GM12878 (cell line): Measurements from ENCODE around the gene SOCS1. TPM values are rescaled to one million over a fixed set of nuclear protein-coding genes. Genes with fewer than 3 reads are reported as not detected.

Source experiments
- ATAC-seq: fragments of 200-7000 bp; cut with Tn5 transposase; 3 replicates; pipeline ENCODE4 v1.9.1; 2020; ENCODE audit warnings: mild to moderate bottlenecking, moderate library complexity
- BruUV-seq: library from RNA; stranded (reverse); fragments of 400-500 nt; replicated peaks from 2 replicates; lab custom pipeline; 2021; lab: Mats Ljungman, UMichigan
- CTCF ChIA-PET: fragments of 300-600 bp; sonication (Branson Sonifier 250); formaldehyde crosslinking; extraction: SDS; loops from one replicate; lab custom pipeline; 2021; ENCODE audit warnings: inconsistent platforms; lab: Yijun Ruan, JAX
- POLR2A ChIA-PET: fragments of 350-600 bp; formaldehyde crosslinking; extraction: SDS; loops from one replicate; lab custom pipeline; 2021; ENCODE audit warnings: inconsistent platforms; lab: Charles Lee
- RAD21 ChIA-PET: fragments of 300-600 bp; sonication (Branson Sonifier 250); formaldehyde crosslinking; loops from one replicate; lab custom pipeline; 2023; ENCODE audit warnings: antibody characterized with exemption; ENCODE audit not compliant: unreplicated experiment; lab: Charles Lee
- SMC1A ChIA-PET: fragments of 300-600 bp; sonication (Branson Sonifier 250); formaldehyde crosslinking; loops from one replicate; lab custom pipeline; 2023; ENCODE audit not compliant: unreplicated experiment, uncharacterized antibody; lab: Charles Lee
- DNase-seq: peaks from one replicate; pipeline ENCODE4 v3.0.0-alpha.2; 2011; ENCODE audit warnings: low read depth, low spot score
- FAIRE-seq: peaks from 3 replicates; lab custom pipeline; 2011; peaks lifted over from hg19 to GRCh38; lab: Jason Lieb, UNC
- H2AFZ ChIP-seq: 2 replicates; pipeline ENCODE4 v1.6.0; 2011; ENCODE audit warnings: low read depth, low read length, control low read depth; ENCODE audit not compliant: control insufficient read depth
- H3K27ac ChIP-seq: 2 replicates; pipeline ENCODE4 v1.5.1; 2011; ENCODE audit warnings: control low read depth; ENCODE audit not compliant: control insufficient read depth, insufficient read depth
- H3K27me3 ChIP-seq, 2 experiments: replicated peaks in 1 of 2; 2 replicates each; pipeline versions ENCODE4 v1.6.0 to v1.6.1; 2011; ENCODE audit warnings: low read length in 1 of 2; ENCODE audit not compliant: control insufficient read depth in 2 of 2, insufficient read depth in 2 of 2
- H3K36me3 ChIP-seq, 2 experiments: 2 replicates each; pipeline ENCODE4 v1.5.1; 2011; ENCODE audit warnings: low read length in 1 of 2; ENCODE audit not compliant: control insufficient read depth in 2 of 2, insufficient read depth in 2 of 2
- H3K4me1 ChIP-seq: 2 replicates; pipeline ENCODE4 v1.6.1; 2011; ENCODE audit warnings: mild to moderate bottlenecking, low read length, moderate library complexity, mixed read lengths; ENCODE audit not compliant: control insufficient read depth, insufficient read depth
- H3K4me2 ChIP-seq: 2 replicates; pipeline ENCODE4 v1.6.0; 2011; ENCODE audit warnings: control low read depth; ENCODE audit not compliant: control insufficient read depth, insufficient read depth
- H3K4me3 ChIP-seq: fragments of 200-600 bp; sonication (generic); 2 replicates; pipeline ENCODE4 v1.5.1; 2016
- H3K79me2 ChIP-seq: 2 replicates; pipeline ENCODE4 v1.6.0; 2011; ENCODE audit warnings: low read length; ENCODE audit not compliant: control insufficient read depth, insufficient read depth
- H3K9ac ChIP-seq: 2 replicates; pipeline ENCODE4 v1.8.0; 2011; ENCODE audit warnings: low read length, control low read depth, mixed read lengths; ENCODE audit not compliant: control insufficient read depth, insufficient read depth
- H3K9me3 ChIP-seq: replicated peaks from 3 replicates; pipeline ENCODE4 v1.5.1; 2011; ENCODE audit warnings: mild to moderate bottlenecking, low read length; ENCODE audit not compliant: control insufficient read depth, insufficient read depth
- H4K20me1 ChIP-seq: 2 replicates; pipeline ENCODE4 v1.6.0; 2011; ENCODE audit not compliant: control insufficient read depth, insufficient read depth
- LARP7 ChIP-seq: fragments of 450-650 bp; IDR thresholded peaks from 2 replicates; pipeline ENCODE4 v1.6.1; 2017; ENCODE audit warnings: mild to moderate bottlenecking
- POLR2A ChIP-seq: IDR thresholded peaks from 2 replicates; pipeline ENCODE4 v1.6.1; 2011; ENCODE audit warnings: low read depth, mild to moderate bottlenecking, low read length
- RCOR1 ChIP-seq: conservative IDR thresholded peaks from 2 replicates; pipeline ENCODE4 v1.6.1; 2012; ENCODE audit warnings: low read depth, low read length, improper control_type of control experiment
- WGBS: methylation state at CpG from one replicate; pipeline ENCODE4 v1.1.6; 2016; ENCODE audit warnings: low lambda C conversion rate; ENCODE audit not compliant: insufficient replicate concordance, insufficient coverage; ENCODE audit errors: missing lambda C conversion rate; 5-methylcytosine and 5-hydroxymethylcytosine counted together
- in situ Hi-C: fragments of 300-500 bp; cut with MboI; formaldehyde crosslinking; loops from 9 replicates; pipeline ENCODE4 v1.14.3; 2018; ENCODE audit warnings: mixed read lengths
- intact Hi-C: fragments of 100-400 bp; cut with micrococcal nuclease; formaldehyde crosslinking; loops from one replicate; pipeline ENCODE4 v1.14.2; 2022; ENCODE audit not compliant: unreplicated experiment
- polyA plus RNA-seq, 11 experiments: library from polyadenylated mRNA; depleted of rRNA in 4 of 11; unstranded in 6 of 11; stranded (reverse) in 5 of 11; fragments of >200 nt; fragmentation: Nextera tagmentation in 4 of 11; fragmentation: Illumina TruSeq in 1 of 11; extraction: Ambion mirVana in 4 of 11; extraction: Trizol in 1 of 11; gene quantifications; 1 replicate in 1 of 11; 2 replicates in 10 of 11; pipeline versions ENCODE4 v1.2.1 to v1.2.3, GENCODE V29; 2011 to 2016; ENCODE audit warnings: inconsistent platforms in 2 of 11, missing spikeins in 2 of 11, low read depth in 1 of 11
- total RNA-seq, 4 experiments: library from RNA; depleted of rRNA in 3 of 4; stranded (reverse); fragments of >200 nt in 3 of 4; fragmentation: Illumina TruSeq in 1 of 4; extraction: Trizol in 1 of 4; gene quantifications; 2 replicates each; pipeline versions ENCODE4 v1.2.1 to v1.2.3, GENCODE V29; 2013 to 2021

The SOCS1 gene
- total and polyA plus RNA-seq, 10 of the 15 experiments (the other 5 are each of a cell fraction or from before 2014, with no cell fraction given) = 0.42 to 39.8 (median 11.2) TPM

DNA sequence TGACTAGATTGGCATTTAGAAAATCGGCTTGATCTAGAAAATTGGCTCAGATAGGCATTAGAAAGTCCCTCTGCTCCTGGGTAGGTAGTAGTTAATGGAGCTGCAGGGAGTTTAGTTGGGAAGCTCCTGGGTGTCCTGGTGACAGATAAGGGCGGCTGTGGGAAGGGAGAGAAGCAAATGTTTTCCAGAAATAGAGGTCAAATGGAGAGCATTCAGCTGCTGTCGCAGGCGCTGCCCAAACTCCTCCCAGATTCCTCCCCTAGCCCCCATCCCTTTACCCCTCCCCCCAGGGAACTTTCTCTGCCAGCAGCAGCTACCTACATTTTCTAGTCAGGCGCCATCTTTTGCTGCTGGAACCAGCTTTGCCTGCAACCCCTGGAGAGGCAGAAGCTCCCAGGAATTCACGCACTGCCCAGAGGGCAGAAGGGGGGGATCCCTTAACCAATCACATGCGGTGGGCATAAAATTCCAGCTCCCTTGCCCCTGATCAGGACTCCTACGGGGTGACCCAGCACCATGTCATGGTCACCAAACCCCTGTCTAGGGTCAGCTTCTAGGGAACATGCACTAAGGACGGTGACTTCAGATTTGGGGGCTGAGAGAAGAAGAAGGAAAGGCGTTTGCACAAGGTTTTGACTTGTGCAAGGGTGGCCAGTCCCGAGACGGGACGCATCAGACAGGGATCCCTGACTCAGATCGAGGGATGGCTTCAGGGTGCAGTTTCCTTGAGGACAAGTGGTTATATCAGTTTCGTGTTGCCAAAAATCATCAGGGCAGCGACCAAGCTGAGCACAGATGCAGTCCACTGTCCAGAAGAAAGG lies 43.8 kb downstream of the SOCS1 start:
- BruUV-seq = no TSS peak
- FAIRE-seq (no peak), ATAC-seq (no peak), DNase-seq (no peak)
- ChIA-PET RAD21 (interaction anchor here (0.8 to 1.8 kb wide), 5 partner anchors 11 to 44 kb away, joined by 3 to 8 read pairs (median 4); partner anchors contain the start of gene SOCS1), POLR2A (interaction anchor here (0.6 to 1.3 kb wide), 5 partner anchors 8 to 228 kb away, joined by 3 to 6 read pairs (median 4); partner anchors contain the start of gene SOCS1), SMC1A (interaction anchor here (0.8 to 1.7 kb wide), 6 partner anchors 9 to 141 kb away, joined by 3 to 5 read pairs (median 3); no protein-coding TSS in a partner anchor), CTCF (interaction anchor here (0.7 to 1.0 kb wide), 5 partner anchors 18 to 144 kb away, joined by 3 to 5 read pairs (median 3); no protein-coding TSS in a partner anchor)
- H3K9me3 ChIP-seq = peaks cover 16% of the 10 kb centered on the region
- H3K27ac ChIP-seq = no peak overlapping the region
- peaks cover 34% of the 10 kb centered on the region for H3K4me1 ChIP-seq
- intact Hi-C loops (no loop called here), in situ Hi-C loops (no loop called here)
- H2AFZ ChIP-seq = peak overlapping the region; percentile 16
- 52% methylated on average over 16 of the region's 16 CpGs for WGBS
- H3K27me3 ChIP-seq = no peaks in the 10 kb centered on the region
- no peak overlapping the region for H3K9ac ChIP-seq
- H3K36me3 ChIP-seq = no peaks in the 10 kb centered on the region
- H3K4me2 ChIP-seq = no peak overlapping the region
- no peaks in the 10 kb centered on the region for H3K79me2 ChIP-seq
- TF ChIP-seq LARP7 (0 out of 2 replicates have a peak, but pooled peaks have one; percentile 10), RCOR1 (no peak), POLR2A (no peak)
- no peak overlapping the region for H3K4me3 ChIP-seq
- no peaks in the 10 kb centered on the region for H4K20me1 ChIP-seq
